ENCODE results near the gene PRPSAP2. TPM values are rescaled to one million over a fixed set of nuclear protein-coding genes. Genes with fewer than 3 reads are reported as not detected.

Gene PRPSAP2
- total RNA-seq, 1 experiment from 2014 or later: 62.9 TPM

DNA sequence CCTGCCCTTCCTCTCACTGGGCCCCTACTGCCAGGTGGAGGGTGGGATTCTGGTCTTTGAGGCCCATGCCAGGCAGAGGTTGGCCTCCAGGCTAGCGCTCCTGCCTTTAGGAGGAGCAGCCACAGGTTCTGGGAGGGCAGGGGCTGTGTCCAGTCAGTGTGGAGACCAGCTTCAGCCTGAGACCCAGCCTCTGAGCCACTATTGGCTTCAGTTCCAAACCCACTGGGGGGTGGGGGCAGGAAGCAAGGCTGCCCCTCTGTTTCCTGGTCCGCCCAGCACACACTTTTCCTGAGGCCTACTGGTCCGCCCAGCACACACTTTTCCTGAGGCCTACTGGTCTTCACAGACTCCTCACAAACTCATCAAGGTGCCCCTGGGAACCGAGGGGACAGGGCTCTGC is 110.4 kb downstream of the PRPSAP2 start:
- Histone ChIP-seq H3K27me3 (ENCODE audit: control insufficient read depth, insufficient read depth, low read length) (no peaks in the 10 kb centered on the region), H3K4me3 (ENCODE audit: insufficient read depth, low read depth, low read length) (no peak overlapping the region), H3K36me3 (replicated peaks; ENCODE audit: control insufficient read depth, insufficient read depth, low read length) (peaks cover 5% of the 10 kb centered on the region)
- DNase-seq: no peak

- Histone ChIP-seq H3K36me3 (replicated peaks; ENCODE audit: control insufficient read depth, insufficient read depth, low read length) (peaks cover 5% of the 10 kb centered on the region), H3K27me3 (ENCODE audit: control insufficient read depth, insufficient read depth, low read length) (no peaks in the 10 kb centered on the region), H3K4me3 (ENCODE audit: insufficient read depth, low read depth, low read length) (no peak overlapping the region)
- DNase-seq: peak; percentile 77
Measured at GRCh38 chr17:18968945-18969887, 111.3 kb downstream of the PRPSAP2 start.

DNA sequence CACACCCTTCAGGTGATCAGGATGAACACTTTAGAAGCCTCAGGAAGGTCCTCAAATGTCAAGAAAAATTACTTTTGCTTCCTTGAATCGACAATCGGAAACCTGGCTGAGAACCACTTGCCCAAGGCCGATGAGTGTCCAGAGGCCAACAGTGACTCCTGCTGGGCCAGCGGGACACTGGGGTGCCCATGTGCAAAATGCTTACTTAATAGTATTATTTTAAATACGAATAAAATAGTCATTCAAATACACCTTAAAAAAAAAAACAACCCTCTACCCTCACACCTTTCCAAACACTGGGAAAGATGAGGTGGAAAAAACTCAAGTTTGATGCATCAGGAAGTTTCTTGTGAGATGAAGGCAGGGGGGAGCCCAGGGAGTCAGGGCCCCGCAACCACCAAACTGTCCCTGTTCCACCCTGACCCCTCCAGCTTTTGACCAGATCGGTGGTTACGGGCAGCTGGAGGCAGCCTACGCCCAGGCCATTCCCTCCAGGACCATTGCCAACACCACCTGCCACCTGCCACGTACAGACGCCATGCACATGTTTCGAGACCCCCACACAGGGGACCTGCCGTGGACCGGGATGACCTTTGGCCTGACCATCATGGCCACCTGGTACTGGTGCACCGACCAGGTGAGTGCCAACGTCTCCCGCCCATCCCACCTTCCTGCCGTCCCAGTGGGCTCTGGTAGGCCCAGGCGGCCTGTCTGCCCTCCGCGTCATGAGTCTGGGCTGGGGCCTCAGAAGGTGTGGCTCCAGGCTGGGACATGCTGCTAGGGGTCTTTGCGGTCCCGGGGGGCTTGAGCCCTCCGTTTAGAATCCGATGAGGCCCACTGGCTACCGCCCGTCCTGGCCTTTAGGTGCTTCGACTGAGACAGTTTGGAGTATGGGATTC is 112.9 kb downstream of the PRPSAP2 start:
- Histone ChIP-seq H3K4me3 (ENCODE audit: insufficient read depth, low read depth, low read length) (no peak overlapping the region), H3K27me3 (ENCODE audit: control insufficient read depth, insufficient read depth, low read length) (no peaks in the 10 kb centered on the region), H3K36me3 (replicated peaks; ENCODE audit: control insufficient read depth, insufficient read depth, low read length) (peaks cover 6% of the 10 kb centered on the region)
- no peak for DNase-seq

- no peak for DNase-seq
- Histone ChIP-seq H3K4me3 (ENCODE audit: insufficient read depth, low read depth, low read length) (no peak overlapping the region), H3K27me3 (ENCODE audit: control insufficient read depth, insufficient read depth, low read length) (no peaks in the 10 kb centered on the region), H3K36me3 (replicated peaks; ENCODE audit: control insufficient read depth, insufficient read depth, low read length) (peaks cover 11% of the 10 kb centered on the region)
Measured at GRCh38 chr17:18971801-18972200, 113.9 kb downstream of the PRPSAP2 start.

DNA sequence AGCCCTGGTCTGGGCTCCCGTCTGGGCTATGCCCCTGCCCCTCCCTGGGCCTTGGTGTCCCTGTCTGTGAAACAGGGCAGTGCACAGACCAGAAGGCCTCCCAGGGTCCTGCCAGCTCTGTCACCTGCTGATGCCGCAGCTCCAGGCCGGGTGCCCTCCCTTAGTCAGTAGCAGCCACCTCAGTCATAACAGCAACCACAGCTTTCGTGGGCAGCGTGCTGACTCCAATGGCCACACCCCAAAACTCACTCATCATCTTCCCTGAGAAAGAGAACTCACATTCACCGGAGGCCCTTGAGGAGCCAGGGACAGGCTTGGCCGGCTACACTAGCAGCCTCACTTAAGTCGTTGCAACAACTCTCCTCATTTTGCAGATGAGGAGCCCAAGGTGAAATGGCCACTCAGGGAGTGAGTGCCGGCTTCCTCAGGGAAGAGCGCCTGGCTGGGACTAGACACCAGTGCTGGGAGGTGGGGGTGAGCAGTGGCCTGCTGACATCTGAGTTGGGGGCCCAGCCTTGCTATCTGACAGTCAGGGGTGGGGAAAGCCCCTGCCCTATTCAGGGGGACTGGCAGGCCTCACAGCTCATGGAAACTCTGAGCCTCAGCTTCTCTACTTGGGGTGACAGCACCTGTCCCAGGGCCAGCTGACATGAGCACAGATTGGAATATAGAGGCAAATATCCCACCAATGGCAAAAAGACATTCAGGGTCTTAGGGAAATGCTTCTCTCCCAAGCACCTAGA is 116.6 kb downstream of the PRPSAP2 start:
- no peak overlapping the region for H3K4me3 ChIP-seq (ENCODE audit: insufficient read depth, low read depth, low read length)
- peaks cover 29% of the 10 kb centered on the region for H3K36me3 ChIP-seq (replicated peaks; ENCODE audit: control insufficient read depth, insufficient read depth, low read length)
- H3K27me3 ChIP-seq (ENCODE audit: control insufficient read depth, insufficient read depth, low read length): no peaks in the 10 kb centered on the region
- DNase-seq: no peak

DNA sequence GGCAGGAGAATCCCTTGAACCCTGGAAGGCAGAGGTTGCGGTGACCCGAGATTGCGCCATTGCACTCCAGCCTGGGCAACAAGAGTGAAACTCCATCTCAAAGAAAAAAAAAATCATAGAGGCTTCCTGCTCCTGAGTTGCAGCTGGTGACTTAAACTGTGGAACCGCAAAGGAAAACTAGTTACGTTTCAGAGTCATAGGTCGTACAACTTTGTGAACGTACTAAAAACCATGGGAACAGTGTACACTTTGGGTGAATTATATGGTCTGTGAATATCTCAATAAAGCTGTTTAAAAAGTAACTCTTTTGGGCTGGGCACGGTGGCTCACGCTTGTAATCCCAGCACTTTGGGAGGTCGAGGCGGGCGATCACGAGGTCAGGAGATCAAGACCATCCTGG is 117.7 kb downstream of the PRPSAP2 start:
- Histone ChIP-seq H3K4me3 (ENCODE audit: insufficient read depth, low read depth, low read length) (no peak overlapping the region), H3K27me3 (ENCODE audit: control insufficient read depth, insufficient read depth, low read length) (no peaks in the 10 kb centered on the region), H3K36me3 (replicated peaks; ENCODE audit: control insufficient read depth, insufficient read depth, low read length) (peaks cover 33% of the 10 kb centered on the region)
- no peak for DNase-seq

- H3K4me3 ChIP-seq (ENCODE audit: insufficient read depth, low read depth, low read length): no peak overlapping the region
- H3K36me3 ChIP-seq (replicated peaks; ENCODE audit: control insufficient read depth, insufficient read depth, low read length): peaks cover 31% of the 10 kb centered on the region
- H3K27me3 ChIP-seq (ENCODE audit: control insufficient read depth, insufficient read depth, low read length): no peaks in the 10 kb centered on the region
- no peak for DNase-seq
Measured at GRCh38 chr17:18976201-18976600, 118.3 kb downstream of the PRPSAP2 start.

- no peak for DNase-seq
- Histone ChIP-seq H3K36me3 (replicated peaks; ENCODE audit: control insufficient read depth, insufficient read depth, low read length) (peaks cover 29% of the 10 kb centered on the region), H3K27me3 (ENCODE audit: control insufficient read depth, insufficient read depth, low read length) (no peaks in the 10 kb centered on the region), H3K4me3 (ENCODE audit: insufficient read depth, low read depth, low read length) (no peak overlapping the region)
Measured at GRCh38 chr17:18977021-18977420, 119.1 kb downstream of the PRPSAP2 start.

GRCh38 chr17:18977646-18978045 is 119.7 kb downstream of the PRPSAP2 start:
- DNase-seq: no peak
- Histone ChIP-seq H3K27me3 (ENCODE audit: control insufficient read depth, insufficient read depth, low read length) (no peaks in the 10 kb centered on the region), H3K36me3 (replicated peaks; ENCODE audit: control insufficient read depth, insufficient read depth, low read length) (peaks cover 29% of the 10 kb centered on the region), H3K4me3 (ENCODE audit: insufficient read depth, low read depth, low read length) (no peak overlapping the region)

DNA sequence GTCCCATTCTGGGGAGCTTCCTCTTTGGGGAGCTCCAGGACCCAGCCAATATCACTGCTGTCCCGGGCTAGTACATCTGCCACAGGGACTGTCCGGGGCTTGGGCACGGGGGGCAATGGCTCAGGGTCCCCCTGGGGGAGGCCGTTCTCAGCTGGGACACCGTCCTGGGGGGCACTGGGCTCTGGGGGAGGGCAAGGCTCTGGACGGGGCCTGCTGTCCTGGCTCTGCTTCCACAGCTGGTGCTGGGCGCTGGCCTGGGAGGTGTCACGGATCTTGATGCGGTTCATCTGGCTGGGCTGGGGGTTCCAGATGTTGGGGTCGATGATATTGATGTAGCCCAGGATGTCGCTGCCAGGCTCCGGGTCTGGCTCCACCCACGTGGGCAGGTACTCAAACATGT is 120.1 kb downstream of the PRPSAP2 start:
- Histone ChIP-seq H3K4me3 (ENCODE audit: insufficient read depth, low read depth, low read length) (no peak overlapping the region), H3K36me3 (replicated peaks; ENCODE audit: control insufficient read depth, insufficient read depth, low read length) (peaks cover 29% of the 10 kb centered on the region), H3K27me3 (ENCODE audit: control insufficient read depth, insufficient read depth, low read length) (no peaks in the 10 kb centered on the region)
- no peak for DNase-seq

DNA sequence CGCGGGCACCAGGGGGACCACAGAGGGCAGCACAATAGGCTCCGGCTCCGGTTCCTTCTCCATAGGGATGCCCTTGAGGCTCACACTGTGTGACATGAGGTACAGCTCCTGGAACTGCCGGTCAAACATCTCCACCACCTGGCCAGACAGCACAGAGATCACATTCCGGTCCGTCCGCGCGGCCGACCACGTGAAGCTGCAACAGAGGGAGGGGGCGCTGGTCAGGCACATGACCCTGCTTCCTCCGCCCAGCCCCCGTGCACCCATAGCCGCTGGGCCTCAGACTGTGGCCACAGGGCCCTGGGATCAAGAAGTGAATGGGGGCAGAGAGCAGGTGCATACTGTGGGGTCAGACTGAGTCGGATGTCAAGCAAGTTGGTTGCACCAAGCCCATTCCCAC is 120.7 kb downstream of the PRPSAP2 start:
- H3K4me3 ChIP-seq (ENCODE audit: insufficient read depth, low read depth, low read length): no peak overlapping the region
- DNase-seq: no peak
- H3K27me3 ChIP-seq (ENCODE audit: control insufficient read depth, insufficient read depth, low read length): no peaks in the 10 kb centered on the region
- H3K36me3 ChIP-seq (replicated peaks; ENCODE audit: control insufficient read depth, insufficient read depth, low read length): peaks cover 31% of the 10 kb centered on the region

Other genes with a start within 250 kb of the PRPSAP2 start
- 0.18 TPM in 1 of 2 replicates, not detected in the other for gene TBC1D28, start 213.7 kb upstream of the PRPSAP2 start, total RNA-seq (2014; rRNA removed; shearing (Covaris generic))
- 5.1 and 8.7 TPM in 2 replicates for gene FOXO3B, start 175.8 kb upstream of the PRPSAP2 start, total RNA-seq (2014; rRNA removed; shearing (Covaris generic))
- gene FBXW10, start 114.1 kb upstream of the PRPSAP2 start, total RNA-seq (2014; rRNA removed; shearing (Covaris generic)): not detected in 2 replicates
- gene TVP23B, start 76.9 kb upstream of the PRPSAP2 start, total RNA-seq (2014; rRNA removed; shearing (Covaris generic)): 23.7 and 24.2 TPM in 2 replicates
- gene SLC5A10, start 94.0 kb downstream of the PRPSAP2 start, total RNA-seq (2014; rRNA removed; shearing (Covaris generic)): not detected in 2 replicates
- gene FAM83G, start 146.6 kb downstream of the PRPSAP2 start, total RNA-seq (2014; rRNA removed; shearing (Covaris generic)): 40.6 and 44.8 TPM in 2 replicates
- gene GRAP, start 188.8 kb downstream of the PRPSAP2 start, total RNA-seq (2014; rRNA removed; shearing (Covaris generic)): 0.15 and 0.66 TPM in 2 replicates

Measured in H7 (cell line).